NB4 (cell line): ENCODE results near the gene SPATA3.

Source experiments
- CTCF ChIP-seq: IDR thresholded peaks from one replicate; pipeline ENCODE4 v1.5.1; 2012; ENCODE audit warnings: low read depth, low read length
- MAX ChIP-seq: IDR thresholded peaks from 2 replicates; pipeline ENCODE4 v1.6.1; 2011; ENCODE audit warnings: low read depth, low read length
- MYC ChIP-seq: IDR thresholded peaks from 2 replicates; pipeline ENCODE4 v1.6.1; 2011; ENCODE audit warnings: low read depth, low read length
- POLR2A ChIP-seq: IDR thresholded peaks from 2 replicates; pipeline ENCODE4 v1.6.1; 2011; ENCODE audit warnings: mild to moderate bottlenecking; ENCODE audit not compliant: insufficient read length; ENCODE audit errors: extremely low read depth

- no peak for TF ChIP-seq CTCF
- no peak for TF ChIP-seq POLR2A
- no peak for TF ChIP-seq MYC
- no peak for TF ChIP-seq MAX
These were observed 19.2 kb upstream of the SPATA3 start for GRCh38 chr2:230976671-230977171.
